ENCODE results near the gene ADRA1B.

ADRA1B gene

DNA sequence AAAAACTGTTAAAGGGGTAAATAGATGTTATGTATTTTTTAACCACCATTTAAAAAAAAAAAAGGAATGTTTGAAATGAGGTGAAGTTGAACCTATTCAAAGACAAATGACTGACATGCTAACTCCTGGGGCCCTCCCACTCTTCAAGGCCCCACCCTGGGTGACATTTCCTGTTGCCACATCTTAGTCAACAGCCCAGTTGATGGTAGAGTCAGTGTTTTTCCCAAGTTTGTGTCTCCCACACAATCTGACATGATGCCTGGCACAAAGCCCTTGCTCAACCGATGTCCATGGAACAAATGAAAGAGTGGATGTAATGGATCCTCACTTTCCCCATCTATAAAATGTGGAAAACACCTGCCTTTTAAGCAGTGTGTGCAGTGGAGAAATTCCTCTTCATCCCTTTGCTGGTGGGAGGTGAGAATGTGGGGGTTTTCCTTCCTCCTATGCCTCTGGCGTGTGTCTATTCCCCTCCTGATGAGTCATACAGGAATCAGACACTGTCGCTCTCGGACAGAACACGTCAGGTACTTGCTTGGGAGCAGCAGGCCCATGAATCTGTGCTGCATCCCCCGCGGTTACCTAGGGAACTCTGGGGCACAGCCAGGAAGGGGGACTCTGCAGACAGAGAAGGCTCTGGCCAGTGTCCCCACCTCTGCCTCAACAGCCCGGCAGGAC lies 13.7 kb upstream of the ADRA1B start:
- DNase-seq, result no peak

DNA sequence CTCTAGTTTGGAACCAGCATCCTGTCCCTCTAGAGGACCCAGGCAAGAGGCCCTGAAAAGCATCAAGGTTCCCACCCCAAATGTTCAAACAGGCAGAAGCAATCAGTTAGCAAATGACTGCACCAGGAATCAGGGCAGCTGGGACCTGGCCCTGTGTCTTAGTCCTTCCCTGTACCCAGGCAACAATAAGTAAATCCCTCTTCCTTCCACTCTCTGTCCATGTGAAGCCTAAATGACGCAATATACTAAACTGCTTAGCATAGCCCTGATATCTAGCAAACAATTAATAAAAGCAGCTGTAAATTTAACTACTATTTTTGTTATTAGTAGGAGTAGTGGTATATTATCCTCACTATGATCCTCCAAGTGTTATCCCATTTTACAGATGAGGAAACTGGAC lies 13.2 kb upstream of the ADRA1B start:
- DNase-seq, result no peak

DNA sequence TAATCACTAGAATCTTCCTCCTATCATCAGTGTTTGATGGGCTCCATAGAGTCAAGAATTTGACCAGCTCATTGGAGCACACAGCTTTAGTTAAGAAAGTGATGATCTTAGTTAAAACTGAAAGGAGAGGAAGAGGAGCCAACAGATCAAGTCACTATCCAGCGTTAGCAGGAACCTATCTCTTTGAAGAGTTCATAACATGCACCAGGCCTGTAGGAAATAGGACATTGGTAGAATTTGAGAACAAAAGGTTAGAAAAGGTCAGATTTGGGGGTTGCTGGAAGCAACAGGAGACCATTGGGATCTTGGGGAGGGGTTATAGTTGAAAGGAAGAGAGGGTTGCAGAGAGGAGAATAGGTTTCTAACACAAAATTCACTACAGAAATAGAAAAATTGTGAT lies 11.4 kb upstream of the ADRA1B start:
- no peak for DNase-seq

DNA sequence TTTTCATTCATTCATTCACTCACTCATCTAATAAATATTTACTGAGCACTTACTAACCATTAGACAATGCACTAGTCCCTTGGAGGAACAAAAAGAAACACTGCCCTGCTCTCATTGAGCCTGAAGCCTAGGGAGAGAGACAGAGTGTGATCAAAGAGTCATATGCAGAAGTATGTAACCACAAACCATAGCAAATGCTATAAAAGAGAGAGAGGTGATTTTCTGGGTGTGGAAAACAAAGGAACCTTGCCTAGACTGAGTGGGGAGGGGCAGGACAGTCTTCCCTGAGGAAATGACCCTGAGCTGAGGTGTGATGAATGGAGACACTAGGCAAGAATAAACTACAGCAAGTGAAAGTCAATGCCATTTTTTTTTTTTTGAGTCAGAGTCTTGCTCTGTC lies 10.8 kb upstream of the ADRA1B start:
- no peak for DNase-seq

DNA sequence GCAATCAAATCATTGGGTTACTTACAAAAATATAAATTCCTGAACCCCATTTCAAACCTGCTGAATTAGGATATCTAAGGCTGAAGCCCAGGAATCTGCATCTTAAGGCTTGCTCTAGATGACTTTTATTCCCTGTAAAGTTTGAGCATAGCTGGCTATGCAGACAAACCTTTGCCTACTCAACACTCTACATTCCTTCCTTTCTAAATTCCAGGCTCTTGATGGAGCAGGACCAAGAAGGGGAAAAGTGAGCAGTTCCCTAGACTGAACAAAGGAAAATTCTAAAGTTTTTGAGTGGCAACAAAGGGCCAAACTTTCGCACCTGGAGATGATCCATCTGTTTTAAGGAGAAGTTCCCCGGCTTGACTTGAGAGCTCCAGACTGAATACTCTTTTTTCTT lies 9.8 kb upstream of the ADRA1B start:
- no peak for DNase-seq

DNA sequence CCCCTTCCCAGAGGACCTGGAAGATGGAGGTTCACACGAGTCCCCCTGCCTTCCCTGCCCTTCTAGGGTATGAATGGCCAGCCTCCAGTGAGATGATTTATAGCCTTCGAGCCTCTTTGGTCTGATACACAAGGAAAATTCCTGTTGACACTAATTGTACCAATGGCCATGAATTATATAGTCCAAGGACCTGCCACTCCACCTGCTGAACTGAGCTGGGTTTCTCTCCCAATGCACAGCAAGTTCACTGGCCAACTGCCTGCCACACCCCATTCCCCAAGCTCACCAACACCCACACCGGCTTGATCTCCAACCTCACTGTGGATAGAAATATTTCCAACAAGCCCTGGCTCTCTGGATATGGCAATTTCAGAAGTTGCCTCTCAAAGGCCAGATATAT lies 9.3 kb upstream of the ADRA1B start:
- no peak for DNase-seq

DNA sequence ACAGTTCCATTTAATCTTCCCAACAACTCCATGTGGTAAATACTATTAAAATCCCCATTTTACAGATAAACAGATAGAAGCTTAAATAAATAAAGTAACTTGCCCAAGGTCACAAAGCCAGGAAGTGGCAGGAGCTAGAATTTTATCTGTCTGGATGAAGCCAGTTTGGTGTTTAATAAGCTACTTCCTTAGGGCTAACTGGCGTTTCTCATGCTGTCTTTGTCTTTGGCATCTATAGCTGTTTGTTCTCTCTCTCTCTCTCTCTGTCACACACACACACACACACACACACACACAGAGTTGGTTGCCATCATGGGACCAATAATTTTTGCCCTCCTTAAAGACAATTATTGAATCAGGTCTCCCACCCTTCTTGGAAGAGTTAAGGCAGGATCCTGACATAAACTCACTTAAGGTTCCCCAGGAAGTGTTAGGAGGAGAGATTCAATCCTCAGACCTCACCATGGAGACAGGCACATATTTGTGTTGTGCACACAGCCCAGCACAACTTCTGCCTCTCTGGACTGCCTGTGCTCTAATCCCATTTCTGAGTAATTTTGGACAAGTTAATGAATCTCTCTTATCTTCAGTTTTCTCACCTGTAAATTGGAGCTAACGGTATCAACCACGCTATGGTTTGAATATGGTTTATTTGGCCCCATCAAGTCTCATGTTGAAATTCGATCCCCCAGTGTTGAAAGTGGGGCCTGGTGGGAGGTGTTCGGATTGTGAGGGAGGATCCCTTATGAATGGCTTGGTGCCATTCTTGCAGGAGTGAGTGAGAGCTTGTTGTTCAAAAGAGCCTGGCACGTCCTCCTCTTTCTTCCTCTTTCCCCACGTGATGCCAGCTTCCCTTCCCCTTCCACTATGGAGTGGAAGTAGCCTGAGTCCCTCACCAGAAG lies 8.3 kb upstream of the ADRA1B start:
- DNase-seq, result no peak

DNA sequence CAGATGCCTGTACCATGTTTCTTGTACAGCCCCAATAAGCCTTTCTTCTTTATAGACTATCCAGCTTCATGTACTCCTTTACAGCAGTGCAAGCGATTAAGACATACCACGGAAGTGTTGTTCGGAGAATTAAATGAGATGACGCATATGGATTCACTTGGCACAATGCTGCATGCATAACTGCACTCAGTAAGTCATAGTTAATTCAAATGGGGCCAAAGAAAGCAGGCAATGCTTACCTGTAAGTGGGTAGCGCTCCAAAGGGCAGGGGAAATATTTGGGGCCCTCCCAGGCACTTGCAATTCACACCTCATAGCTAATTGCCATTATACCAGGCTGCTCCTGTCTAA lies 7.7 kb upstream of the ADRA1B start:
- DNase-seq, result no peak

DNA sequence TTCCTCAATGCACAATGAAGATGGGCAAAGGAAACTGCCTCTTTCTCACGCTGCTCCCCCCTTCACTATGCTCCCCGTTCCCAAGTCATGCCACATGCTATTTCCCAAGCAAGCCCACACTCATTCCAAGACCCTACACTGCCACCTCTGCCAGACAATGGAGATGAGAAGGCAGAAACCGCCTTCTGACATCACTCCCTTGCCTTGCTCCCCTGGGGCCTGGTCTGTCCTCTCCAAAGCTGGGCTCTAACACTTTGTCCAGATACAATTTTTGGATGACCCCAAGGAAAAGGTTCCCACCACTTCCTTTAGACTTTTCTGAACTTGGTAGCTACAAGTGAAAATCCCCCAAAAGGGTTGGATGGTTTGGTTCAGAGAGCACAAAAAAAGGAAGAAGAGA lies 7.2 kb upstream of the ADRA1B start:
- no peak for DNase-seq

DNA sequence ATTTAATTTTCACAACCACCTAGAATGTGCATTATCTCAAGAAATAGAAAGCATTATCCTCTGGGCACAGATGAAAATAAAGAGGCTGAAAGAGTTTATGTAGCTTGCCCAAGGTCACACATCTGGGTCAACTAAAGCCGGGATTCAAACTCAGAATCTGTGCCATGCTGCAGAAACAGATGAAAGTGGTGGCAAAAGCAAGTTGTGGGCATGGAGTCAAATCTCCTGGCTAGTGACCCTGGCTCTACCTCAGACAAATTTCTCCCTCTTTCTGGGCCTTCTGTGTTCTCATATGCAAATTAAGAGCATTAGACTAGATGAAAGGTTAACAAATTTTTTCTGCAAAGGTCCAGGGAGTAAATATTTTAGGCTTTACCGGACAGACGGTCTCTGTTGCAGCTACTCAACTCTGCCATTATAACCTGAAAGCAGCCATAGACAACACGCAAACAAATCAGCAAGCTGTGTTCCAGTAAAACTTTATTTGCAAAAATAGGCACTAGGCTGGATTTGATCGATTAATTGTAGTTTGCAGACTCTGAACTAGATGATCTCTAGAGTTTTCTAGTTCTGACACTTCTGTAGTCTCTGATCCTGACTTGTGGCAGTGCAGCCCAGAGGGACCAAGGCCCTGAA lies 6.0 kb upstream of the ADRA1B start:
- DNase-seq, result no peak

DNA sequence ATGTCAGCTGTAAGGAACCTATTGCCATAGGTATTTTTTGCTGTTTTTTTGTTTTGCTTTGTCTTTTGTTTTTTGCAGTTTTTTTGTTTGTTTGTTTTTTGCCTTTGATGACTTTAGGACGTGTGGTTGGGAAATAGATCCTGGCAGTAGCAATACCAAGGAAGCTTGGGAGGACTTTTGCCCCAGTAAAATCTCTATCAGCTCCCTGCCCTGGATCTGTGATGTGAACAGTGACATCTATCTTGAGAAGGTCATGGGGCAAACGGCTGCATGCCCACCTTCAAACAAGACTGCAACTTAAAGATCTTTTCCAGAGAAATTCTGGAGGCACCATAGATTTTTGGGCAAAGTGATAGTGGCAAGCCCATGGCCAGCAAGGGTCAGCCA lies 5.4 kb upstream of the ADRA1B start:
- DNase-seq, result no peak

DNA sequence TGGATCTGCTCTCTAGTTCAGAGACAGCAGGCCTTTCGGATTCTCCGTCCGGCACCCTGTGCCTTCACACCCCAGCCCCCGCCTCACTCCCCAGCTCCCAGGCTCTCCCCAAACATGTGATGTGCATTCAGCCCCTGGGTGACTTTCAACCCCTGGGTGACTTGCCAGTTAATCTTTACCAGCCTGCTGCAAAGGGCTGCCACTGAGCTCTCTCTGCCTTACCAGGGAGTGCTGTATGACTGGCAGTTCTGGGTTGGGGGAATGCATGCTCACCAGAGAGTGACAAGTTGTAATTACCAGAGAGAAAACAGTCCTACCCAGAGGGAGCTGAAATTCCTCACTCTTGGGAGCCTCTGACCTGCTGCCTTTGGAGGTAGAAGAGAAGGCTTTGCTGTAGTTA lies 4.9 kb upstream of the ADRA1B start:
- no peak for DNase-seq

DNA sequence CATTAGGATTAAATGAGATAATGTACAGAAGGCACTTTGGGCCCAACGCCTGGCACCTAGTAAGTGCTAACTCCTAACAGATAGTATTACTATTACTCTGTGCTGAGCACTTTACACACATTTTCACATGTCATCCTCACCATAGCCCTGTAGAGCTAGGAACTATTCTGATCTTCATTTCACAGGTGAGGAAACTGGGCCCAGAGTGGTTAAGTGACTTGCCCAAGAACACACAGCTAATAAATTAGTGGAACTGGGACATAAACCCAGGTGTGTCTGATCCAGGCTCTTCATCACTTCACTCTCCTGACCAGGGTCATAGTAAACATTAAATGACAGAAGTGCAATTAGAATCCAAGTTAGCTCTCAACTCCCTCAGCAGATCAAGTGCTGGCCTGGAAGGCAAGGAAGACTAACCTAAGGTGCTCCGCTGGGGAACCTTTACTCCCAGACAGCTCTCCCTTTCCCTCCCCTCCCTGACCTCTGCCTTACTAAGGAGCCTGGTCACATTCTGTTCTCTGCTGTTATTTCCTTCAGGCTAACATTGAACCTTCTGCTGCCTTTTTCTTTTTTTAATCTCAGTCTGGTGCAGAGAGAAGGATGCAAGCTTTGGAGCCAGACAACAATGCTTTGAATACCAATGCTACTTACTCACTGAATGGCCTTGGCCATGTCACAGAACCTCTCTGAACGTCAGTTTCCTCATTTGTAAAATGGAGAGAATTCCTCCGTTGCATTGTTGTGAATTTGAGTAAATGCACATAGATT lies 4.1 kb upstream of the ADRA1B start:
- DNase-seq, result no peak

DNA sequence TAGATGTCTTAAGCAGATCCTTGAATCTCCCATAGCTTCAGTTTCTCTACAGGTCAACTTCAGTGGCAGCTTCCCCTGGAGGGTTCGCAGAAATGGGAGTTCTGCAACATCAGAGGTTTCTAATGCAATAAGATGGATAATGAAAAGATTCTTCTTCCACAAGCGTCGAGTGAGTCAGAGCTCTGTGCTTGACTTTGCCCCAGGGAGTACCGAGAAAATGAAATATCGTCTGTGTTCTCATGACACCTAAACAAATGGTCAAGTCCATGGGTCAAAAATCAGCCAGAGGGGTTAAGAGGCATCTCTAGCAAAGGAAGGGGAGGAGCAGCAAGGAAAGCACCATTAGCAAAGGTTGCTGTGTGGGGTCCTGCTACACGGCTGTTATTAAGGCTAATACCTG lies 3.2 kb upstream of the ADRA1B start:
- no peak for DNase-seq

DNA sequence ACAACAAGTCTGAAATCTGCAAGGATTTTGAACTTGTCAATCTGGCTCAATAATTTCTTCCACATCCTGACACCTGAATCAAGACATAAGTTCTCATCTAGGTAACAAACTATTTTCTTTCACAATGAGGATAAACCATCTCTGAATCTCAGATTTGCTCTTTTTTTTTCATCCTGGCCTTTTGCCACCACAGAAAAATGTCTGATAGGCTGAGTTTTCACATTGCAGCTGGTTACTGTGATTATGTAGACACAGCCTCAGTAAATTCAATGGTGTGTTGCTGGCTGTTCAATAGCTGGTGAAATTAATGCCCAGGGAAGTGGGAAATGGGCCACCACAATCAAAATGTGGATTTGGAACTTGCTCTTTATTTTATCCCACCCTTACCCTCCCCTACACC lies 2.8 kb upstream of the ADRA1B start:
- no peak for DNase-seq

DNA sequence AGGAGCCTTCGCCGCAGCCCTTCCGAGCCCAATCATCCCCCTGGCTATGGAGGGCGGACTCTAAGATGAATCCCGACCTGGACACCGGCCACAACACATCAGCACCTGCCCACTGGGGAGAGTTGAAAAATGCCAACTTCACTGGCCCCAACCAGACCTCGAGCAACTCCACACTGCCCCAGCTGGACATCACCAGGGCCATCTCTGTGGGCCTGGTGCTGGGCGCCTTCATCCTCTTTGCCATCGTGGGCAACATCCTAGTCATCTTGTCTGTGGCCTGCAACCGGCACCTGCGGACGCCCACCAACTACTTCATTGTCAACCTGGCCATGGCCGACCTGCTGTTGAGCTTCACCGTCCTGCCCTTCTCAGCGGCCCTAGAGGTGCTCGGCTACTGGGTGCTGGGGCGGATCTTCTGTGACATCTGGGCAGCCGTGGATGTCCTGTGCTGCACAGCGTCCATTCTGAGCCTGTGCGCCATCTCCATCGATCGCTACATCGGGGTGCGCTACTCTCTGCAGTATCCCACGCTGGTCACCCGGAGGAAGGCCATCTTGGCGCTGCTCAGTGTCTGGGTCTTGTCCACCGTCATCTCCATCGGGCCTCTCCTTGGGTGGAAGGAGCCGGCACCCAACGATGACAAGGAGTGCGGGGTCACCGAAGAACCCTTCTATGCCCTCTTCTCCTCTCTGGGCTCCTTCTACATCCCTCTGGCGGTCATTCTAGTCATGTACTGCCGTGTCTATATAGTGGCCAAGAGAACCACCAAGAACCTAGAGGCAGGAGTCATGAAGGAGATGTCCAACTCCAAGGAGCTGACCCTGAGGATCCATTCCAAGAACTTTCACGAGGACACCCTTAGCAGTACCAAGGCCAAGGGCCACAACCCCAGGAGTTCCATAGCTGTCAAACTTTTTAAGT lies 819 bp downstream of the ADRA1B start:
- DNase-seq, result no peak

DNA sequence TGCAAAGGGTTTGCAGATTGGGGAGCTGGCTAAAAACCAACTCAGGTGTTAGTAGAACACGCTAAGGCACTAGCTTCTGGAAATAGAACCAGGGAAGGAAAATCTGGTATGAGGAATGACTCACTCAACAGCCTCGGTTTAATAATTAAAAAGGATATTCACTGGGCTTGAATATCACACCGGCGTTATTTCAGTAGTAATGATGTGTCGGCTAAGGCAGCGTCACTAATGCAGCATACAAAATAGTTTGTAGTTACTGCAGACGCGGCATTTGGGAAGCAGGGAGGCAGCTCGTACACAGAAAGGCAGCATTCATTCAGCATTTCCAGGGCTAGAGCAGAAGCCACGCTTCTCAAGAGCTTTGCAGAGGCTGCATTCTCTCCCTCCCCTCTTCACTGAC lies 1.7 kb downstream of the ADRA1B start:
- no peak for DNase-seq

DNA sequence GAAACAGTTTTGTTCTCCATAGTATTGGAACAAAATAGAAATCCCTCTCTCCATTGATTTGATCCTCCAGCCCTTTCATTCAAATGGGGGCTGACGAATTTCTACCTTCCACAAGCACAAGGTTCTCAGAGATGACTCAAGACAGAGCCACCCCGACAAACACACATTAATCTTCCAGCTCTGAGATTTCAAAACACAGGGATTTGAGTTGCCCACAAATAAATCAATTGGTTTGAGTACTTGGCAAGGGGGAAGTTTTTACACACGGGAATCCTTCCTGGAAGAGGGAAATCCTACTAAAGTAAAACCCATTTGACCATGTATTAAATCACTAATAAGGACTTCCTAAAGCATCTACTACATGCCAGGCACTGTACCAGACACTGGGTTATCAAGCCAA lies 5.4 kb downstream of the ADRA1B start:
- no peak for DNase-seq

DNA sequence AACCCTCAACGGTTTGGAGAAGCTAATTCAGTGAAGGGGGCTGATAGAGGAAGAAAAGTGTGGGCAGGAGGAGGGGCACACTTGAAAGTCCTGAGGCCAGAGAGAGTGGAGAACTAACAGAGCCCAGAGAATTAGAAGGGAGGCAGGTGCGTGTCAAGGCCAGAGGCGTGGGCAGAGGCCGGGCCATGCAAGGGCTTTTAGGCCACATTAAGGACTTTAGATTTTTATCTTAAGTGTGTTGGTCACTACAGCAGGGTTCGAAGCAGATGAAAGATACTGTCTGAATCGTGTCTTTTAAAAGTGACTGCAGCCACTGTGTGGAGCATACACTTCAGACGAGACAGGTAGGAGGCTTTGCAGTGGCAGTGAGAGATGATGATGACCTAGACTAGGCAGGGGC lies 6.7 kb downstream of the ADRA1B start:
- DNase-seq, result no peak

DNA sequence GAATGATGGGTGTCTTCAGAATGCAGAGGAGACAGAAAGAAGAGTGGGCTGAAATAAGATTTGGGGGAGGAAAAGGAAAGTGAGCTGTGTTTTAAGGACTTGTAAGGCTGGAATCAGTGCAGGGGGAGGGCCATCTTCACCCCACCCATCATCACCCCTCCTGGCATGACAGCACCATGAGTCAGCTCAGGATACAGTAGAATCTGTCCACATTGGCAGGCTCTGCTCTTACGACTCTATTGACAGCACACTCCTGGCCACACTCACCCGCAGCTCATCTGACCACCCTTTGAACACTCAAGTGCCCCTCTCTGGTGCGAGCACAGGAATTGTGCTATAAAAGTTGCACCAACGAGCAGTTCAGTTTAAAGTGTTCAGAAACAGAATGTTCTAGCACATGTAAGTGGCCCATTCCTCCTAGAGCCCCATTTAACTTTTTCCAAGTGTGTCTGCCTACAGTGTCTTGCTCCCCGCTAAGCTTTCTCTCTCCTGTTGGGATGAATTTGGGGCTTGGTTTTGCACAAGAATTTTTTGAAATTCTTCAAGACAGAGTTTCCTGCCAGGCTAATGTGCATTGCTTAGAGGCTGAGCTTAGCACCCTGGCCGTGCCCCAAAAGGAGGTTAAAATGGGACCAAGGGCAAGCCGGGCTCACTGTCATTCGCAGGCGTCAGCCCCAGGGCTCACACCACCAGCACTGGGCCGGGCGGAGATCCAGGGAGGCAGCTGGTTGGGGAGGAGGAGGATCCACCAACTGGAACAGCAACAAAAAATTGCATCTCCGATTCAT lies 12.0 kb downstream of the ADRA1B start:
- DNase-seq, result no peak

DNA sequence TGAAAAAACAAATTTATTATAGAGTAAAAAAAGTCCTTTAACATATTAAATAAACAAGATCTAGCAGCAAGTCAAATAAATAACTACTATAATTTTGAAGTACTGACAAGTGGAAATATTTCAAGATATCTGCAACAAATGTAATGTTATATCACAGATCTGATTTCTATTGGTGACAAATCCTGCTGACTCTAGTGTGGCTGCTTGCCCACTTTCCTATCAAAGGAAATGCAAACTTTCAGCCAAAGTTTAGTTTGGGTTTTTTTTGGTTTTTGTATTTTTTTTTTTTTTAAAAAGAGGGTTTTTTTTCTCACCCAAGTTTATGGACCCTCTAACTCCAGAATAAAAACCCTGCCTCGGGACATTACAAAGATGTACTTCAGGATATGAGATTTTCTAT lies 12.9 kb downstream of the ADRA1B start:
- DNase-seq, result no peak

All from KG1 (cell line).